GM23338 (cell line): ENCODE measurements around the gene CRHR1. TPM values are rescaled to one million over a fixed set of nuclear protein-coding genes. Genes with fewer than 3 reads are reported as not detected.

ENCODE experiments used
- ATAC-seq: fragments of 200-7000 bp; cut with Tn5 transposase; 3 replicates; pipeline ENCODE4 v1.9.1; 2020
- DNase-seq: peaks from one replicate; pipeline ENCODE4 v3.0.0-alpha.2; 2015; ENCODE audit warnings: low spot score
- H2AFZ ChIP-seq: fragments of 200-600 bp; sonication (generic); 2 replicates; pipeline ENCODE4 v1.8.0; 2016; ENCODE audit warnings: antibody characterized with exemption, mild to moderate bottlenecking, moderate library complexity
- H3F3A ChIP-seq: fragments of 200-600 bp; sonication (generic); replicated peaks from 2 replicates; pipeline ENCODE4 v1.8.0; 2017; ENCODE audit warnings: antibody characterized with exemption, mixed run types, low read depth
- H3K27ac ChIP-seq: fragments of 200-600 bp; sonication (generic); 2 replicates; pipeline ENCODE4 v1.6.1; 2016; ENCODE audit warnings: low read depth
- H3K27me3 ChIP-seq: fragments of 200-600 bp; sonication (generic); 2 replicates; pipeline ENCODE4 v1.8.0; 2016; ENCODE audit warnings: mild to moderate bottlenecking, mixed run types, moderate library complexity; ENCODE audit not compliant: insufficient read depth
- H3K36me3 ChIP-seq: fragments of 200-600 bp; sonication (generic); 2 replicates; pipeline ENCODE4 v1.8.0; 2016; ENCODE audit warnings: mild to moderate bottlenecking; ENCODE audit not compliant: insufficient read depth
- H3K4me1 ChIP-seq: fragments of 200-600 bp; sonication (generic); 2 replicates; pipeline ENCODE4 v1.8.0; 2016; ENCODE audit warnings: mild to moderate bottlenecking, moderate library complexity; ENCODE audit not compliant: insufficient read depth
- H3K4me2 ChIP-seq: fragments of 200-600 bp; sonication (generic); 2 replicates; pipeline ENCODE4 v1.7.1; 2017; ENCODE audit warnings: mixed run types
- H3K4me3 ChIP-seq: fragments of 200-600 bp; sonication (generic); 2 replicates; pipeline ENCODE4 v1.6.1; 2016; ENCODE audit warnings: mixed run types
- H3K79me2 ChIP-seq: fragments of 200-600 bp; sonication (generic); replicated peaks from 2 replicates; pipeline ENCODE4 v1.8.0; 2017; ENCODE audit warnings: mild to moderate bottlenecking; ENCODE audit not compliant: insufficient read depth
- H3K9me2 ChIP-seq: fragments of 200-600 bp; sonication (generic); 2 replicates; pipeline ENCODE4 v1.8.0; 2017; ENCODE audit not compliant: insufficient read depth
- H4K20me1 ChIP-seq: fragments of 200-600 bp; sonication (generic); replicated peaks from 2 replicates; pipeline ENCODE4 v1.8.0; 2017; ENCODE audit warnings: mild to moderate bottlenecking; ENCODE audit not compliant: insufficient read depth
- H3K27ac Mint-ChIP-seq: 2 replicates; pipeline ENCODE4 v1.8.0; 2020; ENCODE audit warnings: inconsistent platforms, mild to moderate bottlenecking, moderate library complexity, mixed read lengths
- H3K27me3 Mint-ChIP-seq: 3 replicates; pipeline ENCODE4 v1.8.0; 2022; ENCODE audit warnings: low read depth, mild to moderate bottlenecking, moderate library complexity, mixed read lengths, inconsistent platforms; ENCODE audit not compliant: insufficient read depth, poor library complexity
- H3K36me3 Mint-ChIP-seq: 3 replicates; pipeline ENCODE4 v1.8.0; 2021; ENCODE audit warnings: low read depth, mild to moderate bottlenecking, inconsistent platforms, moderate library complexity, mixed read lengths
- H3K4me1 Mint-ChIP-seq: 3 replicates; pipeline ENCODE4 v1.8.0; 2020; ENCODE audit warnings: mild to moderate bottlenecking, inconsistent platforms, mixed read lengths
- H3K4me3 Mint-ChIP-seq: 3 replicates; pipeline ENCODE4 v1.8.0; 2021; ENCODE audit warnings: moderate library complexity, mild to moderate bottlenecking, inconsistent platforms, mixed read lengths
- H3K9me3 Mint-ChIP-seq: 3 replicates; pipeline ENCODE4 v1.8.0; 2020; ENCODE audit warnings: moderate library complexity, mild to moderate bottlenecking, inconsistent platforms, mixed read lengths
- CREB1 ChIP-seq: fragments of 250-450 bp; sonication (Bioruptor Pico); IDR thresholded peaks from 2 replicates; pipeline ENCODE4 v1.5.0; 2020; ENCODE audit warnings: low read depth, mild to moderate bottlenecking, moderate library complexity
- CTCF ChIP-seq, 2 experiments: fragments of 200-600 bp in 1 of 2; sonication (generic) in 1 of 2; conservative IDR thresholded peaks; 2 replicates each; pipeline versions ENCODE4 v1.5.1 to v1.6.1; 2016 to 2017; ENCODE audit warnings: antibody characterized with exemption in 2 of 2, low read depth in 2 of 2, mild to moderate bottlenecking in 2 of 2, moderate library complexity in 1 of 2
- EZH2 ChIP-seq: fragments of 200-600 bp; sonication (generic); IDR thresholded peaks from one replicate; pipeline ENCODE4 v1.8.0; 2017; ENCODE audit warnings: antibody characterized with exemption, mild to moderate bottlenecking, low read depth; ENCODE audit not compliant: unreplicated experiment
- EZH2phosphoT487 ChIP-seq: fragments of 200-600 bp; sonication (generic); IDR thresholded peaks from one replicate; pipeline ENCODE4 v1.8.1; 2018; ENCODE audit warnings: antibody characterized with exemption; ENCODE audit not compliant: unreplicated experiment
- JUNB ChIP-seq: IDR thresholded peaks from one replicate; pipeline ENCODE4 v1.6.1; 2016; ENCODE audit warnings: antibody characterized with exemption; ENCODE audit not compliant: unreplicated experiment
- POLR2AphosphoS5 ChIP-seq: IDR thresholded peaks from 2 replicates; pipeline ENCODE4 v1.6.1; 2016; ENCODE audit warnings: antibody characterized with exemption, low read depth
- REST ChIP-seq: IDR thresholded peaks from one replicate; pipeline ENCODE4 v1.6.1; 2018; ENCODE audit warnings: antibody characterized with exemption; ENCODE audit not compliant: unreplicated experiment
- STAT1 ChIP-seq: IDR thresholded peaks from one replicate; pipeline ENCODE4 v1.6.1; 2016; ENCODE audit warnings: antibody characterized with exemption; ENCODE audit not compliant: unreplicated experiment
- ZNF114 ChIP-seq: fragments of 250-450 bp; sonication (Bioruptor Pico); IDR thresholded peaks from 2 replicates; pipeline ENCODE4 v1.5.0; 2020; ENCODE audit warnings: mild to moderate bottlenecking, moderate library complexity
- ZNF331 ChIP-seq: fragments of 250-450 bp; sonication (Bioruptor Pico); IDR thresholded peaks from 2 replicates; pipeline ENCODE4 v1.5.0; 2020; ENCODE audit warnings: low read depth, mild to moderate bottlenecking, moderate library complexity
- polyA plus RNA-seq: library from polyadenylated mRNA; unstranded; fragments of >200 nt; fragmentation: Nextera tagmentation; extraction: Ambion mirVana; gene quantifications from 2 replicates; pipeline ENCODE4 v1.2.1, GENCODE V29; 2016
- total RNA-seq: library from RNA; depleted of rRNA; stranded (reverse); fragments of >200 nt; shearing (Covaris generic); gene quantifications from 2 replicates; pipeline ENCODE4 v1.2.3, GENCODE V29; 2014
- TF ChIP-seq, protein P1 (sequence below): IDR thresholded peaks from 2 replicates; pipeline ENCODE4 v1.6.1; 2016; ENCODE audit warnings: antibody characterized with exemption
- TF ChIP-seq, protein P2 (sequence below): fragments of 250-450 bp; sonication (Bioruptor Pico); IDR thresholded peaks from 2 replicates; pipeline ENCODE4 v1.5.0; 2020; ENCODE audit warnings: mild to moderate bottlenecking, moderate library complexity

The CRHR1 gene
- total and polyA plus RNA-seq, 2 experiments from 2014 or later: 0.19 to 0.76 TPM

DNA sequence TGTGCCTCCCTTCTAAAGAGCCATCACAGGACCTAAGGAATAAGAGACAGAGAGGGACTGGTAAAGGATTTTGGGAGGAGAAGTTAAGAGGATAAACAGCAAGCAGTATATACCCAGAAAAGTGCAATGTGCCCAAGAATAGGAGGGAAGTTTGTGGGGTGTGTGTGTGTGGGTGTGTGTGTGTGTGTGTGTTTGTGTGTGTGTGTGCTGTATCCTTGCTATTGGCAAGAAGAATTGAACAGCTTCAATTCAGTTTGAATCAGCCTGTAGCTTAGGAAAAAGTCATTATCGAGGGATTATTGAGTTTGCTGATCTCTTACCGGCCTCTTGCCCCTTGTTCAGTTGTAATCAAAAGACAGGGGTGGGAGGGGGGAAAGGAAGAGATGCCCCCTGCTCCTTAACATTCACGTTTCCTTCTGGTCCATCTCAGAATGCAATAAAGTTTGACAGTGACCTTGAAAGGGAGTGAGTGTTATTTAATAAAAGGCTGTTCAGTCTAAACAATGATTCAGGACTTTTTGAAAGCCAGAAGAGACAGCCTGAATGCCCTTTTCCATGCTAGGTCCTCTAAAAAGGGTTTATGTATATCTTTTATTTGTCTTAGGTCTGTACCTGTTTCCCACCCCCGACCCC lies 86.3 kb downstream of the CRHR1 start:
- H3K9me2 ChIP-seq: no peaks in the 10 kb centered on the region
- ATAC-seq: no peak
- H3K4me1 ChIP-seq: peaks cover 7% of the 10 kb centered on the region
- no peak overlapping the region for H3K4me3 ChIP-seq
- H3K4me1 Mint-ChIP-seq: peaks cover 18% of the 10 kb centered on the region
- H4K20me1 ChIP-seq: no peaks in the 10 kb centered on the region
- no peak overlapping the region for H3K4me2 ChIP-seq
- peak overlapping the region; percentile 78 for H2AFZ ChIP-seq
- H3K79me2 ChIP-seq: no peaks in the 10 kb centered on the region
- no peak overlapping the region for H3K27ac Mint-ChIP-seq
- H3F3A ChIP-seq: no peaks in the 10 kb centered on the region
- TF ChIP-seq JUNB: no peak
- TF ChIP-seq, protein P1, sequence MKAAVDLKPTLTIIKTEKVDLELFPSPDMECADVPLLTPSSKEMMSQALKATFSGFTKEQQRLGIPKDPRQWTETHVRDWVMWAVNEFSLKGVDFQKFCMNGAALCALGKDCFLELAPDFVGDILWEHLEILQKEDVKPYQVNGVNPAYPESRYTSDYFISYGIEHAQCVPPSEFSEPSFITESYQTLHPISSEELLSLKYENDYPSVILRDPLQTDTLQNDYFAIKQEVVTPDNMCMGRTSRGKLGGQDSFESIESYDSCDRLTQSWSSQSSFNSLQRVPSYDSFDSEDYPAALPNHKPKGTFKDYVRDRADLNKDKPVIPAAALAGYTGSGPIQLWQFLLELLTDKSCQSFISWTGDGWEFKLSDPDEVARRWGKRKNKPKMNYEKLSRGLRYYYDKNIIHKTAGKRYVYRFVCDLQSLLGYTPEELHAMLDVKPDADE: no peak
- no peak for TF ChIP-seq EZH2
- no peak for TF ChIP-seq POLR2AphosphoS5
- TF ChIP-seq EZH2phosphoT487: no peak
- TF ChIP-seq, protein P2, sequence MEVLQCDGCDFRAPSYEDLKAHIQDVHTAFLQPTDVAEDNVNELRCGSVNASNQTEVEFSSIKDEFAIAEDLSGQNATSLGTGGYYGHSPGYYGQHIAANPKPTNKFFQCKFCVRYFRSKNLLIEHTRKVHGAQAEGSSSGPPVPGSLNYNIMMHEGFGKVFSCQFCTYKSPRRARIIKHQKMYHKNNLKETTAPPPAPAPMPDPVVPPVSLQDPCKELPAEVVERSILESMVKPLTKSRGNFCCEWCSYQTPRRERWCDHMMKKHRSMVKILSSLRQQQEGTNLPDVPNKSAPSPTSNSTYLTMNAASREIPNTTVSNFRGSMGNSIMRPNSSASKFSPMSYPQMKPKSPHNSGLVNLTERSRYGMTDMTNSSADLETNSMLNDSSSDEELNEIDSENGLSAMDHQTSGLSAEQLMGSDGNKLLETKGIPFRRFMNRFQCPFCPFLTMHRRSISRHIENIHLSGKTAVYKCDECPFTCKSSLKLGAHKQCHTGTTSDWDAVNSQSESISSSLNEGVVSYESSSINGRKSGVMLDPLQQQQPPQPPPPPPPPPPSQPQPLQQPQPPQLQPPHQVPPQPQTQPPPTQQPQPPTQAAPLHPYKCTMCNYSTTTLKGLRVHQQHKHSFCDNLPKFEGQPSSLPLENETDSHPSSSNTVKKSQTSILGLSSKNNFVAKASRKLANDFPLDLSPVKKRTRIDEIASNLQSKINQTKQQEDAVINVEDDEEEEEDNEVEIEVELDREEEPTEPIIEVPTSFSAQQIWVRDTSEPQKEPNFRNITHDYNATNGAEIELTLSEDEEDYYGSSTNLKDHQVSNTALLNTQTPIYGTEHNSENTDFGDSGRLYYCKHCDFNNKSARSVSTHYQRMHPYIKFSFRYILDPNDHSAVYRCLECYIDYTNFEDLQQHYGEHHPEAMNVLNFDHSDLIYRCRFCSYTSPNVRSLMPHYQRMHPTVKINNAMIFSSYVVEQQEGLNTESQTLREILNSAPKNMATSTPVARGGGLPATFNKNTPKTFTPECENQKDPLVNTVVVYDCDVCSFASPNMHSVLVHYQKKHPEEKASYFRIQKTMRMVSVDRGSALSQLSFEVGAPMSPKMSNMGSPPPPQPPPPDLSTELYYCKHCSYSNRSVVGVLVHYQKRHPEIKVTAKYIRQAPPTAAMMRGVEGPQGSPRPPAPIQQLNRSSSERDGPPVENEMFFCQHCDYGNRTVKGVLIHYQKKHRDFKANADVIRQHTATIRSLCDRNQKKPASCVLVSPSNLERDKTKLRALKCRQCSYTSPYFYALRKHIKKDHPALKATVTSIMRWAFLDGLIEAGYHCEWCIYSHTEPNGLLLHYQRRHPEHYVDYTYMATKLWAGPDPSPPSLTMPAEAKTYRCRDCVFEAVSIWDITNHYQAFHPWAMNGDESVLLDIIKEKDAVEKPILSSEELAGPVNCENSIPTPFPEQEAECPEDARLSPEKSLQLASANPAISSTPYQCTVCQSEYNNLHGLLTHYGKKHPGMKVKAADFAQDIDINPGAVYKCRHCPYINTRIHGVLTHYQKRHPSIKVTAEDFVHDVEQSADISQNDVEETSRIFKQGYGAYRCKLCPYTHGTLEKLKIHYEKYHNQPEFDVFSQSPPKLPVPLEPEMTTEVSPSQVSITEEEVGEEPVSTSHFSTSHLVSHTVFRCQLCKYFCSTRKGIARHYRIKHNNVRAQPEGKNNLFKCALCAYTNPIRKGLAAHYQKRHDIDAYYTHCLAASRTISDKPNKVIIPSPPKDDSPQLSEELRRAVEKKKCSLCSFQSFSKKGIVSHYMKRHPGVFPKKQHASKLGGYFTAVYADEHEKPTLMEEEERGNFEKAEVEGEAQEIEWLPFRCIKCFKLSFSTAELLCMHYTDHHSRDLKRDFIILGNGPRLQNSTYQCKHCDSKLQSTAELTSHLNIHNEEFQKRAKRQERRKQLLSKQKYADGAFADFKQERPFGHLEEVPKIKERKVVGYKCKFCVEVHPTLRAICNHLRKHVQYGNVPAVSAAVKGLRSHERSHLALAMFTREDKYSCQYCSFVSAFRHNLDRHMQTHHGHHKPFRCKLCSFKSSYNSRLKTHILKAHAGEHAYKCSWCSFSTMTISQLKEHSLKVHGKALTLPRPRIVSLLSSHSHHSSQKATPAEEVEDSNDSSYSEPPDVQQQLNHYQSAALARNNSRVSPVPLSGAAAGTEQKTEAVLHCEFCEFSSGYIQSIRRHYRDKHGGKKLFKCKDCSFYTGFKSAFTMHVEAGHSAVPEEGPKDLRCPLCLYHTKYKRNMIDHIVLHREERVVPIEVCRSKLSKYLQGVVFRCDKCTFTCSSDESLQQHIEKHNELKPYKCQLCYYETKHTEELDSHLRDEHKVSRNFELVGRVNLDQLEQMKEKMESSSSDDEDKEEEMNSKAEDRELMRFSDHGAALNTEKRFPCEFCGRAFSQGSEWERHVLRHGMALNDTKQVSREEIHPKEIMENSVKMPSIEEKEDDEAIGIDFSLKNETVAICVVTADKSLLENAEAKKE (CRISPR knock-in tag): no peak
- TF ChIP-seq ZNF331 (CRISPR knock-in tag): no peak
- no peak for TF ChIP-seq ZNF114 (CRISPR knock-in tag)
- no peak for TF ChIP-seq REST
- TF ChIP-seq CREB1 (CRISPR knock-in tag): no peak
- no peak for TF ChIP-seq CTCF (conservative IDR thresholded peaks at IDR 0.05; ENCODE audit: low read depth in 2 of 2)
- no peak for TF ChIP-seq STAT1
- H3K4me3 Mint-ChIP-seq: no peak overlapping the region
- no peaks in the 10 kb centered on the region for H3K27me3 ChIP-seq
- no peak overlapping the region for H3K27ac ChIP-seq
- H3K36me3 Mint-ChIP-seq: no peaks in the 10 kb centered on the region
- peaks cover 4% of the 10 kb centered on the region for H3K27me3 Mint-ChIP-seq
- no peaks in the 10 kb centered on the region for H3K9me3 Mint-ChIP-seq
- H3K36me3 ChIP-seq: no peaks in the 10 kb centered on the region
- no peak for DNase-seq
